Ramos (cell line): ENCODE results near the gene NLRP5.

ENCODE experiments used
- in situ Hi-C: fragments of 300-500 bp; cut with MboI; formaldehyde crosslinking; loops from one replicate; pipeline ENCODE4 v1.14.3; 2022; ENCODE audit warnings: low sequenced_read_pairs; ENCODE audit not compliant: unreplicated experiment

Gene NLRP5

GRCh38 chr19:56110515-56111448 lies 124.2 kb downstream of the NLRP5 start:
- in situ Hi-C loops, result no loop called here
